HG02970 (cell line): ENCODE measurements around the gene NRG3.

Source experiments
- ATAC-seq: cut with Tn5 transposase; IDR thresholded peaks from one replicate; pipeline ENCODE4 v1.9.1; 2021; ENCODE audit warnings: mild to moderate bottlenecking, moderate library complexity, moderate number of reproducible peaks; ENCODE audit not compliant: unreplicated experiment, low FRiP score

NRG3 gene

GRCh38 chr10:82072124-82072523, 197.1 kb downstream of the NRG3 start:
- ATAC-seq, result no peak

DNA sequence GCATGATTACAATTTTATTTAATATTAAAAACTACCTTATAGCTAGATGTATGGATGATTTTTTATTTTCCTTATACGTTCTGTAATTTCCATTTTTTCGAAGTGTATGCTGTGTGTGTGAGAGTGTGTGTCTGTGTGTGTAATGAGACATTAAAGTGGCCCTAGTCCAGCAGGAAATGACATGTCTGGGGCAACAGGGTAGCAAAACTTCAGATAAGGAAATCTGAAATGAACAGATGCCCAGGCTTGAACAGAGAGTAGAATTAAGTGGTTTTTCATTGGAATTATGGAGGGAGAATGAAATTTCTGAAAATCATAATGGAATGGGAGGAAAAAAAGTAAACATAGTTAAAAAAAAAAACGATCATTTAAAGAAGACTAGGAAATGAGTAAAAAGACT, 200.6 kb downstream of the NRG3 start:
- no peak for ATAC-seq

DNA sequence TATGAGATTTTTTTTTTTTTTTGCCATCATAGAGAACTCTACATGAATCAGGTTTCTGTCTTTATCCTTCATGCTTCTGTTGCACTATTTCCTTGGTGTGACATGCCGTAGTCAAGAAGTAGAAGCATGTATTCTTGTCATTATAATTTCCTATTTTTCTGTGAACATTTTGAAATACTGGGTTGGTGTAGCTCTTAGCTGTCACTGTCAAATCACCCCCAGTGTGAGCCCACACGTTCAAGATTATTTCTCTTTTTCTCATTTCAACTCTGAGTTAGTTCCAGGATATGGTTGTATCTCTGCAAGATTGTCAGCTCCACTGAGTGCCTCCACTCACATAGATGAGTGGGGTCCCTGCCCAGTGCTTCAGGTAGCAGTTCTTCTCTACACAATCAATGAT, 209.5 kb downstream of the NRG3 start:
- no peak for ATAC-seq

DNA sequence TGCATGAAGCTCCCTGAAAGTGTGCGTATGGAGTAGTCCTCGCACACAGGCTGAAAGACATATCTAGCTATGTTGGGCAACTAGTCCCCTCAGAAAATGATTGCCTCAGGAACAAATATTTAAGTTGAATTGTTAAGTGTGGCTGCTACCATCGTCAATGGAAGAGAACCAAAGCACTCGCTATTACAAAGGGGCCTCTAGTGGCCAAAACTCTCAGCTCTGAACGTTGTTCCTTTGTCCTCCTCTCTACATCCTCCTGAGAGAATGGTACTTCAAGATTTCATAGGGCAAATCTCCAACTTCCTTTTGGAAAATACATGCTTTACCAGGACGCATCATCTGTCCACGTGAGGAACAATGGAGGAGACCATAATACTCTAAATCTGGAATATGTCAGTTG, 209.9 kb downstream of the NRG3 start:
- ATAC-seq, result no peak

GRCh38 chr10:82089327-82089726, 214.3 kb downstream of the NRG3 start:
- no peak for ATAC-seq

GRCh38 chr10:82091413-82091812, 216.4 kb downstream of the NRG3 start:
- no peak for ATAC-seq

DNA sequence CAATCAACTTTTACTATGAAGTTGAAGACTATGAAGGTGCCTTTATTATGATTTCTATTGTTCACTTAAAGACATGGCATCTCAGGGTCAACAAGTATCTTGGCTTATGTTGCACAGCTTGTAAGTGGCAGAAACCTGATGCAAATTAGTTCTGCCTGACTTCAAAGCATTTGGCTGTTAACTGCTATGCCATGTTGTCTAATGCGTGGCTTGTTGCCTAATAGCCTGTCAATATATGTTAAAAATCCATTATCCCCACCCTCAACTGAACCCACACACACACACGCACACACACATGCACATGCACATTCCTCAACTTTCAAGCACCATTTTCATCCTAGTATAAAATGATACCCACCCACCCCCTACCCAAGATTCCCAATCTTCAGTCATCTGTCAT, 217.1 kb downstream of the NRG3 start:
- no peak for ATAC-seq

- no peak for ATAC-seq
Observed at GRCh38 chr10:82124713-82125112, 249.7 kb downstream of the NRG3 start.

DNA sequence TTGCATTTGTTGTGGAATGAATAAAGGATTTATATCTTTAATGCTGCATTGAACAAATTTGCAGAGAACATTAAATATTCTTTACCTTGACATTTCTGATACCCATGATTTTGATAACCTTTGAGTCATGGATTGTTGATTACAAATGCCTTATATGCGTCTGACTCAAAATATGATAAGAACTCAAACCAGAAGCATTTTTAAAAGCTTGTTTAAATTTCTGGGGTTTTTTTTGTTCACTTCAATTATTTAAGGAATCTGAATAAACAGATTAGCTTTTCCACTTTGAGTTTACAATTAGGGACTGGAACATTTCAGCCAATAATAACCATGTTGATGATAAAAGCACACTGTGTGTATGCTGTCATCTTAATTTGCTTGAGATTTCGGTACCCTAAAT, 253.5 kb downstream of the NRG3 start:
- no peak for ATAC-seq

DNA sequence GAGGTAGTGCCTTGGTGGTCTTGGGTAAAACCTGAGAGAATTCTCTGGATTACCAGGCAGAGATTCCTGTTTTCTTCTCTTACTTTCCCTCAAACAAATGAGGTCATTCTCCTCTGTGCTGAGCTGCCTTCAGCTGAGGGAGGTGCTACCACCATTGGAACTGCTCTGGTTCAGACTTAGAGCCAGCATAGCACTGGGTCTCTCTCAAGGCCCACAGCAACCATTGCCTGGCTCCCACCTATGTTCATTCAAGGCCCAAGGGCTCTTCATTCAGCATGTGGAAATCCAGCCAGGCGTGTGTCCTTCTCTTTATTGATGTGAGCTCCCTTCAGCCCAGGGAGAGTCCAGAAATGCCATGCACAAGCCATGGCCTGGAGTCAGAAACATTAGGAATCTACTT, 261.1 kb downstream of the NRG3 start:
- ATAC-seq, result no peak

GRCh38 chr10:82144153-82144552, 269.2 kb downstream of the NRG3 start:
- ATAC-seq, result no peak

DNA sequence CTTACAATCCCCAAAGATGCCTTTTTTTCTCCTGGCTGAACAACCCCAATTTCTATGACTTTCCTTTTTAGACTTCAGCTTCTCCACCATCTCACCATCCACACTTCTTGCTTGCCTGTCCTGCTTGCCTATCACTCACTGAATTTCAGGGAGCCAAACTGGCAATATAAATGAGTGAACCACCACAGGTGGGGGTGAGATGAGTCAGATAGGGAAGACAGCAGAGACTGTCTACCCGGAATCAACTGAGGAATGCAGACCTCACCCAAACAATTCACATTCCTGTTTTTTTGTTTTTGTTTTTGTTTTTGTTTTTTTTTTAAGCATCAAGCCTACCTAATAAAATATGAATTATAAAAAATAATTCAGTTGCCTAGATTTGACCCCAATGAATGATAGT, 273.8 kb downstream of the NRG3 start:
- no peak for ATAC-seq

DNA sequence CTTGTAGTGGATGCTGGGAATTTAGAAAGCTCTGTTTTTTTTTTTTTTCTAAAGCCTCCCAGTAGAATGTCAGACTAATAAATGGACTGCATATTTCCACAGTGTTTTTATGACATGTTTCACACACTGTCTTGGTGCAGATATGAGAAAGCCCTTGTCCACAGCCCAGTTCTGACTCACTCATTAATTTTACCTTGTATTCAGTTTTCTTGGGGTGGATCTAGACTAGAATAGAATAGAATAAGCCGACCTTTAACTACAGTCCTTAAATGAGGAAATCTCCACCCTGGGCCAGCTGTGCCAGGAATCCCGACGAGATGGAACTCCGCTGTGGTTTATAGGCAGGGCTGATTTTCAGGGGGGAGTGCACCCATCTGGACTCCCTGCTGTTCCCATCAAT, 274.7 kb downstream of the NRG3 start:
- ATAC-seq, result no peak

GRCh38 chr10:82150123-82150900, 275.3 kb downstream of the NRG3 start:
- ATAC-seq, result no peak

DNA sequence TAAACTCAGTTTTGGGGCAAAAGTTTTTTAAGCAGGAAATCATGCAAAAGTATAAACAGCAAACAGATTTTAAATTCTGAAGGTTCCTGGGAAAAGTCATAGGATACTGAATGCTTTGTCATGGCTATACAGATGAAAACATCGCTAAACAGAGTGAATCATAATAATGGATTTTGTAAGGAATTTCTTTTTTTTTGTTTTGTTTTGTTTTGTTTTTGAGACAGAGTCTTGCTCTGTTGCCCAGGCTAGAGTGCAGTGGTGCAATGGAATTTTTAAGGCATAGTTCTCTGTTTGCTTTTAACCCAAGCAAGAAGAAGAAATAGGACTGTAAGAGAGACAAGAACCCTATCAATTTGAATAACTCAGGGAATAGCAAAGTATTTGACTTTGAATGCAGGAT, 285.3 kb downstream of the NRG3 start:
- ATAC-seq, result no peak

GRCh38 chr10:82161264-82161663, 286.3 kb downstream of the NRG3 start:
- no peak for ATAC-seq

DNA sequence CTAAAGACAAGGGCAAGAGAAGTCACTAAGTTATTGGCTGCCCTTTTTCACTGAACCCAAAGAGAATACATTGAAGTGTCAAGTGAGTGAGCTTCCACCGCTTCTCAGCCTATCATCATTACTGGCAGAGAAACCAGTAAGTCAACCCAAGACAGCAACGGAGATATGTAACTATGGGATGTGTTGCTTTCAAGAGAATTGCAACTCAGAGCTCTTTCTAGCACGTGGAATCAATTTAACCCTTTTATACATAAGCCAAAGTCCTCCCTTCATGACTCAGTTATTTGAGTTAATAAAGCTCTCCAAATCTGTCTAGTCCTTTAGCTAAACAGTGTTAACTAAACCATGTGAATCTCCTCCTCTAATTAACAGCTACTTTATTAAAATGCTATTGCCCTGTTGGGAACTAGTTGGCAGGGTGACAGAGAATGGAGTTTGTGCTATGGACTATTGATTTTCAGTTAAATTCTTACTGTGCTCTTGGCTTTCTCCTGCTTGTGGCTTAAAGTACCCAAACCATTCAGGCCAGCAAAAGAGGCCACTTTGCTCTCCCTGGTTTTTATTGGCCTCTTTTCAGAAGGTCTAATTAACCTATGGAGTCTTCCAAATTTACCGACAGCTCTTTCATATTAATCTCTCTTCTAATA, 287.7 kb downstream of the NRG3 start:
- no peak for ATAC-seq

GRCh38 chr10:82171899-82172298, 296.9 kb downstream of the NRG3 start:
- no peak for ATAC-seq

DNA sequence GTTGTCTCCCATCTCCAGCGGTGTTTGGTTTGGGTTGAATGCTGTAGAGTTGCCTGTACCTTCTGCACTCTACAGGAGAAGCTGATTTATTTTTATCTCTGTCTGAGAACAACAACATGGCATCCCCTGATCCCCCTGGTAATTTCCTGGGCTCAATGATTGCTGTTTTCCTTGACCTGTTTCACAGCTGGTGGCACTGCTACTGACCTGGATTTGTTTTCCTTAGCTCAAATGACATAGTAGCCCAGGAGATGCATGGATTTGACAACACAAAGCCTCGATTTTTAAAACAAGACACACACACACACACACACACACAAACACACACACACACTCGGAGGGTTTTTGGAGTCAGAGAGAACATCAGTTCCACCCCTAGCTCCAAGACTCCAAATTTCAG, 301.6 kb downstream of the NRG3 start:
- no peak for ATAC-seq

- no peak for ATAC-seq
Observed at GRCh38 chr10:82190432-82191260, 315.7 kb downstream of the NRG3 start.

- no peak for ATAC-seq
Observed at GRCh38 chr10:82191653-82192052, 316.7 kb downstream of the NRG3 start.
